ENCODE data around the gene MED8. TPM values are rescaled to one million over a fixed set of nuclear protein-coding genes. Genes with fewer than 3 reads are reported as not detected.

MED8 gene
- polyA plus RNA-seq, 2 of the 4 experiments (the other 2 are of a cell fraction): 21.8 to 33.9 TPM

GRCh38 chr1:43430831-43431230 is 41.2 kb upstream of the MED8 start:
- Histone ChIP-seq H3K9me3 (no peaks in the 10 kb centered on the region), H3K4me1 (no peaks in the 10 kb centered on the region), H3K4me3 (no peak overlapping the region), H3K4me2 (no peak overlapping the region), H3K27ac (no peak overlapping the region)
- TF ChIP-seq ZNF302 (CRISPR knock-in tag; IDR thresholded peaks at IDR 0.05) (no peak), SREBF2 (IDR thresholded peaks at IDR 0.05) (no peak), ZC3H11A (IDR thresholded peaks at IDR 0.05) (no peak), HMGXB4 (CRISPR knock-in tag; IDR thresholded peaks at IDR 0.05; ENCODE audit: borderline replicate concordance) (no peak), RAD21 (conservative IDR thresholded peaks at IDR 0.05 in 1 of 2, IDR thresholded peaks at IDR 0.05 in 1 of 2) (no peak), HOXB5 (CRISPR knock-in tag; IDR thresholded peaks at IDR 0.05) (no peak), ELK1 (IDR thresholded peaks at IDR 0.05; ENCODE audit: low read depth, low read length) (no peak), ZSCAN20 (CRISPR knock-in tag; IDR thresholded peaks at IDR 0.05) (no peak), TFCP2L1 (CRISPR knock-in tag; IDR thresholded peaks at IDR 0.05) (no peak), GATA3 (IDR thresholded peaks at IDR 0.05; ENCODE audit: borderline replicate concordance) (no peak), HES2 (IDR thresholded peaks at IDR 0.05) (no peak), HDAC2 (IDR thresholded peaks at IDR 0.05) (no peak), ESRRA (IDR thresholded peaks at IDR 0.05; ENCODE audit: borderline replicate concordance, low read length) (no peak), EP300 (IDR thresholded peaks at IDR 0.05) (no peak), CHD2 (IDR thresholded peaks at IDR 0.05; ENCODE audit: low read length, partially characterized antibody) (no peak), KDM5A (IDR thresholded peaks at IDR 0.05) (no peak)
- 100% methylated on average over 4 of the region's 5 CpGs for WGBS (ENCODE audit: missing lambda C conversion rate)
- ATAC-seq (no peak), FAIRE-seq (no peak), DNase-seq (ENCODE audit: low read depth in 1 of 2, low spot score in 1 of 2) (no peak)
- ChIA-PET CTCF (interaction anchor here (1.0 kb wide), 1 partner anchor 24 kb away, joined by 3 read pairs; no protein-coding TSS in a partner anchor), POLR2A (no interaction called here)

- DNase-seq (ENCODE audit: low read depth in 1 of 2, low spot score in 1 of 2) (no peak), FAIRE-seq (no peak), ATAC-seq (no peak)
- ChIA-PET POLR2A (no interaction called here), CTCF (interaction anchor here (0.8 to 1.9 kb wide), 3 partner anchors 12 to 202 kb away, joined by 3 to 7 read pairs (median 6); no protein-coding TSS in a partner anchor)
- Histone ChIP-seq H3K4me2 (no peak overlapping the region), H3K9me3 (no peaks in the 10 kb centered on the region), H3K4me1 (peaks cover 7% of the 10 kb centered on the region; the same call in 1 of the 3 replicates), H3K27ac (no peak overlapping the region), H3K4me3 (no peak overlapping the region)
- WGBS (ENCODE audit: missing lambda C conversion rate): 78% methylated on average over 3 of the region's 9 CpGs
- TF ChIP-seq HOXA7 (CRISPR knock-in tag; IDR thresholded peaks at IDR 0.05) (no peak), ESRRA (IDR thresholded peaks at IDR 0.05; ENCODE audit: borderline replicate concordance, low read length) (no peak), BCL3 (IDR thresholded peaks at IDR 0.05) (no peak), FOXS1 (CRISPR knock-in tag; IDR thresholded peaks at IDR 0.05) (no peak), NPAS2 (CRISPR knock-in tag; IDR thresholded peaks at IDR 0.05; ENCODE audit: borderline replicate concordance) (no peak), CBX2 (IDR thresholded peaks at IDR 0.05; ENCODE audit: borderline replicate concordance, low read depth) (no peak)
Observed at GRCh38 chr1:43427941-43428340, 38.3 kb upstream of the MED8 start.
